SK-N-SH (cell line): Measurements from ENCODE around the gene NOTCH1. TPM values are rescaled to one million over a fixed set of nuclear protein-coding genes. Genes with fewer than 3 reads are reported as not detected.

Experiments used
- CTCF ChIA-PET: fragments of 300-600, 350-600 bp; formaldehyde crosslinking; extraction: SDS; loops from one replicate; lab custom pipeline; 2021; lab: Yijun Ruan, JAX
- POLR2A ChIA-PET: fragments of 350-600 bp; sonication (Branson Sonifier 250); formaldehyde crosslinking; extraction: SDS; loops from one replicate; lab custom pipeline; 2020; ENCODE audit warnings: antibody characterized with exemption, inconsistent platforms; lab: Yijun Ruan, JAX
- DNase-seq: peaks from one replicate; pipeline ENCODE4 v3.0.0; 2012
- H2AFZ ChIP-seq: fragments of 200-600 bp; sonication (generic); 2 replicates; pipeline ENCODE4 v1.8.1; 2016; ENCODE audit warnings: antibody characterized with exemption, mild to moderate bottlenecking, low read depth
- H3F3A ChIP-seq: fragments of 200-600 bp; sonication (generic); replicated peaks from 2 replicates; pipeline ENCODE3; 2016; ENCODE audit warnings: antibody characterized with exemption, mild to moderate bottlenecking; ENCODE audit not compliant: insufficient read depth
- H3K27ac ChIP-seq, 2 experiments: fragments of 200-500 bp in 1 of 2; fragments of 200-600 bp in 1 of 2; sonication (Bioruptor generic) in 1 of 2; sonication (generic), shearing (Covaris generic) in 1 of 2; 2 replicates each; pipeline versions ENCODE4 v1.5.1 to v1.6.1; 2014 to 2016; ENCODE audit warnings: low read depth in 2 of 2, inconsistent platforms in 1 of 2, low read length in 1 of 2, mild to moderate bottlenecking in 1 of 2, mixed read lengths in 1 of 2
- H3K27me3 ChIP-seq: fragments of 200-600 bp; sonication (generic), shearing (Covaris generic); 2 replicates; pipeline ENCODE4 v1.6.1; 2016; ENCODE audit warnings: mixed run types; ENCODE audit not compliant: insufficient read depth
- H3K36me3 ChIP-seq, 2 experiments: fragments of 200-500 bp in 1 of 2; fragments of 200-600 bp in 1 of 2; sonication (Bioruptor generic) in 1 of 2; sonication (generic) in 1 of 2; replicated peaks in 1 of 2; 2 replicates each; pipeline versions ENCODE3 to v1.5.1; 2014 to 2016; ENCODE audit warnings: low read length in 1 of 2, mild to moderate bottlenecking in 1 of 2; ENCODE audit not compliant: insufficient read depth in 2 of 2, control insufficient read depth in 1 of 2
- H3K4me1 ChIP-seq, 2 experiments: fragments of 200-500 bp in 1 of 2; fragments of 200-600 bp in 1 of 2; sonication (Bioruptor generic) in 1 of 2; sonication (generic), shearing (Covaris generic) in 1 of 2; 2 replicates each; pipeline versions ENCODE4 v1.5.1 to v1.6.1; 2014 to 2016; ENCODE audit warnings: low read depth in 1 of 2, low read length in 1 of 2, mixed run types in 1 of 2; ENCODE audit not compliant: insufficient read depth in 2 of 2, control insufficient read depth in 1 of 2
- H3K4me2 ChIP-seq: fragments of 200-600 bp; sonication (generic), shearing (Covaris generic); 2 replicates; pipeline ENCODE4 v1.6.1; 2017; ENCODE audit warnings: mixed run types
- H3K4me3 ChIP-seq, 2 experiments: fragments of 200-500 bp in 1 of 2; fragments of 200-600 bp in 1 of 2; sonication (Bioruptor generic) in 1 of 2; sonication (generic), shearing (Covaris generic) in 1 of 2; 2 replicates each; pipeline versions ENCODE4 v1.5.1 to v1.8.1; 2014 to 2016; ENCODE audit warnings: low read depth in 2 of 2, inconsistent platforms in 1 of 2, low read length in 1 of 2, mild to moderate bottlenecking in 1 of 2, mixed read lengths in 1 of 2, moderate library complexity in 1 of 2
- H3K79me2 ChIP-seq: fragments of 200-600 bp; sonication (generic); 2 replicates; pipeline ENCODE4 v1.8.1; 2017; ENCODE audit warnings: mild to moderate bottlenecking; ENCODE audit not compliant: insufficient read depth
- H3K9ac ChIP-seq: fragments of 200-600 bp; sonication (generic); 2 replicates; pipeline ENCODE4 v1.6.1; 2017; ENCODE audit warnings: mixed run types
- H3K9me2 ChIP-seq: fragments of 200-600 bp; sonication (generic); 2 replicates; pipeline ENCODE4 v1.6.1; 2017; ENCODE audit warnings: mixed run types
- H3K9me3 ChIP-seq: fragments of 200-600 bp; sonication (generic); 2 replicates; pipeline ENCODE4 v1.6.1; 2017; ENCODE audit warnings: mixed run types, mild to moderate bottlenecking, moderate library complexity
- H4K20me1 ChIP-seq: fragments of 200-600 bp; sonication (generic); 2 replicates; pipeline ENCODE4 v1.6.1; 2017; ENCODE audit warnings: mild to moderate bottlenecking, mixed run types; ENCODE audit not compliant: insufficient read depth
- CHD2 ChIP-seq: fragments of 150-350 bp; IDR thresholded peaks from 2 replicates; pipeline ENCODE4 v1.6.1; 2018; ENCODE audit warnings: low read length; ENCODE audit not compliant: partially characterized antibody
- ELF1 ChIP-seq: IDR thresholded peaks from 2 replicates; pipeline ENCODE4 v1.4.0; 2012
- FOSL2 ChIP-seq: IDR thresholded peaks from 2 replicates; pipeline ENCODE4 v1.4.0; 2012; ENCODE audit warnings: low read depth, mild to moderate bottlenecking, moderate library complexity, borderline replicate concordance
- FOXJ3 ChIP-seq: sonication (generic); formaldehyde crosslinking; IDR thresholded peaks from 2 replicates; pipeline ENCODE4 v1.5.1; 2020; ENCODE audit warnings: mild to moderate bottlenecking, missing genetic modification reagents
- GATA2 ChIP-seq: sonication (generic); formaldehyde crosslinking; IDR thresholded peaks from 2 replicates; pipeline ENCODE4 v1.5.0; 2020; ENCODE audit warnings: mild to moderate bottlenecking, missing genetic modification reagents
- JUND ChIP-seq: IDR thresholded peaks from 2 replicates; pipeline ENCODE4 v1.4.0; 2012
- MEF2A ChIP-seq: IDR thresholded peaks from 2 replicates; pipeline ENCODE4 v1.4.0; 2012; ENCODE audit warnings: low read depth, borderline replicate concordance
- MXI1 ChIP-seq: IDR thresholded peaks from 2 replicates; pipeline ENCODE4 v1.6.1; 2012; ENCODE audit warnings: mild to moderate bottlenecking, low read depth, low read length, improper control_type of control experiment
- NFIC ChIP-seq: IDR thresholded peaks from 2 replicates; pipeline ENCODE4 v1.4.0; 2012; ENCODE audit warnings: borderline replicate concordance
- NRF1 ChIP-seq: IDR thresholded peaks from 2 replicates; pipeline ENCODE4 v1.6.1; 2012; ENCODE audit warnings: low read depth, mild to moderate bottlenecking, low read length
- RFX5 ChIP-seq: IDR thresholded peaks from 2 replicates; pipeline ENCODE4 v1.6.1; 2012; ENCODE audit warnings: mild to moderate bottlenecking, improper control_type of control experiment, low read length
- SMC3 ChIP-seq: IDR thresholded peaks from 2 replicates; pipeline ENCODE4 v1.6.1; 2012; ENCODE audit warnings: low read depth, low read length, improper control_type of control experiment
- TAF1 ChIP-seq: IDR thresholded peaks from 2 replicates; pipeline ENCODE4 v1.6.1; 2012; ENCODE audit warnings: low read depth, mild to moderate bottlenecking, low read length, moderate library complexity, borderline replicate concordance
- TCF12 ChIP-seq: IDR thresholded peaks from 2 replicates; pipeline ENCODE4 v1.4.0; 2012
- WGBS: methylation state at CpG from one replicate; pipeline ENCODE4 v1.1.6; 2017; ENCODE audit warnings: low lambda C conversion rate; 5-methylcytosine and 5-hydroxymethylcytosine counted together
- polyA plus RNA-seq, 3 experiments: library from polyadenylated mRNA; depleted of rRNA; stranded (reverse); fragments of >200 nt; gene quantifications; 2 replicates each; pipeline ENCODE4 v1.2.3, GENCODE V29; 2012
- TF ChIP-seq, protein P1 (sequence below): fragments of 200-600 bp; sonication (generic); IDR thresholded peaks from 2 replicates; pipeline ENCODE4 v1.6.1; 2017; ENCODE audit warnings: antibody characterized with exemption, mild to moderate bottlenecking, moderate library complexity
- TF ChIP-seq, protein P2 (sequence below): IDR thresholded peaks from 2 replicates; pipeline ENCODE4; 2012
- TF ChIP-seq, protein P3 (sequence below): fragments of 150-350 bp; IDR thresholded peaks from 2 replicates; pipeline ENCODE4 v1.6.1; 2016; ENCODE audit warnings: mild to moderate bottlenecking, low read depth, low read length
- TF ChIP-seq, protein P4 (sequence below): IDR thresholded peaks from 2 replicates; pipeline ENCODE4 v1.4.0; 2012; ENCODE audit warnings: low read depth
- TF ChIP-seq, protein P5 (sequence below): IDR thresholded peaks from 2 replicates; pipeline ENCODE4 v1.4.0; 2012; ENCODE audit warnings: low read depth, borderline replicate concordance

Gene NOTCH1
- polyA plus RNA-seq, 1 of the 3 experiments (the other 2 are of a cell fraction) = 6.6 TPM

DNA sequence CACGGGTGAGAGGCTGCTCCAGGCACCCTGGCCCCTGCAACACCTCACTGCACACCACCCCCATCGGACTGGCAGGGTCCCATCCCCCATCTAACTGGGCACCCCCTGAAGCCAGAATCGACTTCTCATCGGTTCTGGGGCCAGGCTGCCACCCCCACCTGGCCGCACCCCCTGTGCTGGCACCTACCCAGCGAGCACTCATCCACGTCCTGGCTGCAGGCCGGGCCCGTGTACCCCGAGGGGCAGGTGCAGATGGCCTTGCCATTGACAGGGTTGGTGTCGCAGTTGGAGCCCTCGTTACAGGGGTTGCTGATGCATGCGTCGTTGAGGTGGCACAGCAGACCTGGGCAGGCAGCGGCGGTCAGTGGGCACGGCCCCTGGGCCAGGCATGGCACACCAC, 27.9 kb downstream of the NOTCH1 start:
- H3K4me2 ChIP-seq = no peak overlapping the region
- ChIA-PET POLR2A (no interaction called here), CTCF (no interaction called here)
- H3K36me3 ChIP-seq = peaks cover 0 to 43% of the 10 kb centered on the region in 2 experiments
- 96% methylated on average over 11 of the region's 17 CpGs for WGBS
- H3K4me1 ChIP-seq = peaks cover 0 to 3% of the 10 kb centered on the region in 2 experiments; a peak in 1 of 4 replicates
- H4K20me1 ChIP-seq = no peaks in the 10 kb centered on the region
- H3K27ac ChIP-seq = no peak overlapping the region
- H3K9me2 ChIP-seq = no peaks in the 10 kb centered on the region
- H3F3A ChIP-seq = no peaks in the 10 kb centered on the region
- TF ChIP-seq NFIC = no peak
- TF ChIP-seq TCF12 = no peak
- no peak for TF ChIP-seq CHD2
- no peak for TF ChIP-seq GATA2 (CRISPR knock-in tag)
- no peak for DNase-seq
- H2AFZ ChIP-seq = no peak overlapping the region
- H3K9ac ChIP-seq = no peak overlapping the region
- no peaks in the 10 kb centered on the region for H3K79me2 ChIP-seq
- H3K9me3 ChIP-seq = no peaks in the 10 kb centered on the region
- H3K4me3 ChIP-seq = no peak overlapping the region
- no peaks in the 10 kb centered on the region for H3K27me3 ChIP-seq

DNA sequence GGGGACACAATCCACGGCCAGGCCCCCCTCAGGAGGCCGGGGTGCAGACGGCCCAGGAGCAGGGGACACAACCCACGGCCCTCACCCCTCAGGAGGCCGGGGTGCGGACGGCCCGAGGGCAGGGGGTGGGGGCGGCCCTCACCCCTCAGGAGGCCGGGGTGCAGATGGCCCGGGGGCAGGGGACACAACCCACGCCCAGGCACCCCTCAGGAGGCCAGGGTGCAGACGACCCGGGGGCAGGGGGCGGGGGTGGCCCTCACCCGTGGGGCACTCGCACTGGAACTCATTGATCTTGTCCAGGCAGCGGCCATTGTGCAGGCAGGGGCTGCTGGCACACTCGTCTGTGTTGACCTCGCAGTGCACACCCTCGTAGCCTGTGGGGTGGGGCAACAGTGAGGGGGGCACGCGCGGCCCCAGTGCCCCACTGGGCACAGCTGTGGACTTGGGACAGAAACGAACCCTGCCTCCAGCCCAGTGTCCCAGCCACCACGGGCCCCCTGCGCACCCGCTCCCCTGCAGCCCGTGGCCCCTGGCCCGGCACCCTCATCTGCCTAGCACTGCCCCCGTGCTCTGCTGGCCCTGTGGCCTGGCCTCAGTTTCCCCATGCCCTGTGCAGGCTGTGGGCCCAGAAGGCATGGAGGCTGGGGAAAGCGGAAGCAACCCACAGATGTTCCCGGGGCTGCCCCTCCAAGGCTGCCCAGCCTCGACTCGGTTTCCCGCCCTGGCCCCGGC, 28.7 kb downstream of the NOTCH1 start:
- Histone ChIP-seq H3F3A (no peaks in the 10 kb centered on the region), H3K79me2 (no peaks in the 10 kb centered on the region), H3K4me1 (peaks cover 0 to 4% of the 10 kb centered on the region in 2 experiments; a peak in 1 of 4 replicates), H3K9ac (no peak overlapping the region), H3K36me3 (peaks cover 2 to 43% of the 10 kb centered on the region in 2 experiments), H3K9me3 (no peaks in the 10 kb centered on the region), H4K20me1 (no peaks in the 10 kb centered on the region), H3K27ac (no peak overlapping the region), H3K9me2 (no peaks in the 10 kb centered on the region), H3K4me3 (no peak overlapping the region), H3K4me2 (no peak overlapping the region), H3K27me3 (no peaks in the 10 kb centered on the region), H2AFZ (no peak overlapping the region)
- CTCF ChIA-PET = no interaction called here
- POLR2A ChIA-PET = no interaction called here
- 88% methylated on average over 5 of the region's 37 CpGs for WGBS
- no peak for DNase-seq
- TF ChIP-seq FOSL2 = no peak
- TF ChIP-seq, protein P1, sequence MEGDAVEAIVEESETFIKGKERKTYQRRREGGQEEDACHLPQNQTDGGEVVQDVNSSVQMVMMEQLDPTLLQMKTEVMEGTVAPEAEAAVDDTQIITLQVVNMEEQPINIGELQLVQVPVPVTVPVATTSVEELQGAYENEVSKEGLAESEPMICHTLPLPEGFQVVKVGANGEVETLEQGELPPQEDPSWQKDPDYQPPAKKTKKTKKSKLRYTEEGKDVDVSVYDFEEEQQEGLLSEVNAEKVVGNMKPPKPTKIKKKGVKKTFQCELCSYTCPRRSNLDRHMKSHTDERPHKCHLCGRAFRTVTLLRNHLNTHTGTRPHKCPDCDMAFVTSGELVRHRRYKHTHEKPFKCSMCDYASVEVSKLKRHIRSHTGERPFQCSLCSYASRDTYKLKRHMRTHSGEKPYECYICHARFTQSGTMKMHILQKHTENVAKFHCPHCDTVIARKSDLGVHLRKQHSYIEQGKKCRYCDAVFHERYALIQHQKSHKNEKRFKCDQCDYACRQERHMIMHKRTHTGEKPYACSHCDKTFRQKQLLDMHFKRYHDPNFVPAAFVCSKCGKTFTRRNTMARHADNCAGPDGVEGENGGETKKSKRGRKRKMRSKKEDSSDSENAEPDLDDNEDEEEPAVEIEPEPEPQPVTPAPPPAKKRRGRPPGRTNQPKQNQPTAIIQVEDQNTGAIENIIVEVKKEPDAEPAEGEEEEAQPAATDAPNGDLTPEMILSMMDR = no peak
- TF ChIP-seq RFX5 = no peak
- TF ChIP-seq, protein P2, sequence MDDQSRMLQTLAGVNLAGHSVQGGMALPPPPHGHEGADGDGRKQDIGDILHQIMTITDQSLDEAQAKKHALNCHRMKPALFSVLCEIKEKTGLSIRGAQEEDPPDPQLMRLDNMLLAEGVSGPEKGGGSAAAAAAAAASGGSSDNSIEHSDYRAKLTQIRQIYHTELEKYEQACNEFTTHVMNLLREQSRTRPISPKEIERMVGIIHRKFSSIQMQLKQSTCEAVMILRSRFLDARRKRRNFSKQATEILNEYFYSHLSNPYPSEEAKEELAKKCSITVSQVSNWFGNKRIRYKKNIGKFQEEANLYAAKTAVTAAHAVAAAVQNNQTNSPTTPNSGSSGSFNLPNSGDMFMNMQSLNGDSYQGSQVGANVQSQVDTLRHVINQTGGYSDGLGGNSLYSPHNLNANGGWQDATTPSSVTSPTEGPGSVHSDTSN = no peak
- no peak for TF ChIP-seq SMC3
- TF ChIP-seq NRF1 = no peak
- no peak for TF ChIP-seq TAF1
- no peak for TF ChIP-seq ELF1
- TF ChIP-seq MXI1 = no peak
- TF ChIP-seq, protein P3, sequence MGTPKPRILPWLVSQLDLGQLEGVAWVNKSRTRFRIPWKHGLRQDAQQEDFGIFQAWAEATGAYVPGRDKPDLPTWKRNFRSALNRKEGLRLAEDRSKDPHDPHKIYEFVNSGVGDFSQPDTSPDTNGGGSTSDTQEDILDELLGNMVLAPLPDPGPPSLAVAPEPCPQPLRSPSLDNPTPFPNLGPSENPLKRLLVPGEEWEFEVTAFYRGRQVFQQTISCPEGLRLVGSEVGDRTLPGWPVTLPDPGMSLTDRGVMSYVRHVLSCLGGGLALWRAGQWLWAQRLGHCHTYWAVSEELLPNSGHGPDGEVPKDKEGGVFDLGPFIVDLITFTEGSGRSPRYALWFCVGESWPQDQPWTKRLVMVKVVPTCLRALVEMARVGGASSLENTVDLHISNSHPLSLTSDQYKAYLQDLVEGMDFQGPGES = no peak
- TF ChIP-seq FOXJ3 (CRISPR knock-in tag) = no peak
- TF ChIP-seq MEF2A = no peak
- TF ChIP-seq, protein P4, sequence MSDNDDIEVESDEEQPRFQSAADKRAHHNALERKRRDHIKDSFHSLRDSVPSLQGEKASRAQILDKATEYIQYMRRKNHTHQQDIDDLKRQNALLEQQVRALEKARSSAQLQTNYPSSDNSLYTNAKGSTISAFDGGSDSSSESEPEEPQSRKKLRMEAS = no peak
- TF ChIP-seq TCF12 = no peak
- TF ChIP-seq, protein P5, sequence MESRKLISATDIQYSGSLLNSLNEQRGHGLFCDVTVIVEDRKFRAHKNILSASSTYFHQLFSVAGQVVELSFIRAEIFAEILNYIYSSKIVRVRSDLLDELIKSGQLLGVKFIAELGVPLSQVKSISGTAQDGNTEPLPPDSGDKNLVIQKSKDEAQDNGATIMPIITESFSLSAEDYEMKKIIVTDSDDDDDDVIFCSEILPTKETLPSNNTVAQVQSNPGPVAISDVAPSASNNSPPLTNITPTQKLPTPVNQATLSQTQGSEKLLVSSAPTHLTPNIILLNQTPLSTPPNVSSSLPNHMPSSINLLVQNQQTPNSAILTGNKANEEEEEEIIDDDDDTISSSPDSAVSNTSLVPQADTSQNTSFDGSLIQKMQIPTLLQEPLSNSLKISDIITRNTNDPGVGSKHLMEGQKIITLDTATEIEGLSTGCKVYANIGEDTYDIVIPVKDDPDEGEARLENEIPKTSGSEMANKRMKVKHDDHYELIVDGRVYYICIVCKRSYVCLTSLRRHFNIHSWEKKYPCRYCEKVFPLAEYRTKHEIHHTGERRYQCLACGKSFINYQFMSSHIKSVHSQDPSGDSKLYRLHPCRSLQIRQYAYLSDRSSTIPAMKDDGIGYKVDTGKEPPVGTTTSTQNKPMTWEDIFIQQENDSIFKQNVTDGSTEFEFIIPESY = no peak
- no peak for TF ChIP-seq JUND
- TF ChIP-seq, all 33 proteins: peak for 0
